Prostate gland (tissue), 2 donors: ENCODE results near the gene RNU2-1.
"Not testable (repeated sequence)": the region's sequence is repeated elsewhere in the genome, so short reads cannot be mapped to it uniquely, and the experiment has no call there.

Experiments
- CTCF ChIP-seq, 4 experiments: fragments of 200-600 bp in 2 of 4; fragments of 450-650 bp in 2 of 4; sonication (generic) in 2 of 4; IDR thresholded peaks; 1 replicate in 3 of 4; 2 replicates in 1 of 4; pipeline ENCODE4 v1.5.1; 2016 to 2019; ENCODE audit warnings: antibody characterized with exemption in 4 of 4, mild to moderate bottlenecking in 2 of 4, moderate library complexity in 2 of 4
- POLR2A ChIP-seq: fragments of 450-650 bp; IDR thresholded peaks from one replicate; pipeline ENCODE4 v1.6.1; 2016; ENCODE audit warnings: antibody characterized with exemption, mild to moderate bottlenecking
- POLR2AphosphoS5 ChIP-seq: sonication (generic); formaldehyde crosslinking; IDR thresholded peaks from one replicate; pipeline ENCODE4 v1.6.1; 2017; ENCODE audit warnings: antibody characterized with exemption

GRCh38 chr17:43233263-43233662 is 514 bp downstream of the RNU2-1 start:
- not testable (repeated sequence) for TF ChIP-seq CTCF (IDR thresholded peaks at IDR 0.05); POLR2A; POLR2AphosphoS5
